ENCODE measurements around the gene HKDC1.

HKDC1 gene

DNA sequence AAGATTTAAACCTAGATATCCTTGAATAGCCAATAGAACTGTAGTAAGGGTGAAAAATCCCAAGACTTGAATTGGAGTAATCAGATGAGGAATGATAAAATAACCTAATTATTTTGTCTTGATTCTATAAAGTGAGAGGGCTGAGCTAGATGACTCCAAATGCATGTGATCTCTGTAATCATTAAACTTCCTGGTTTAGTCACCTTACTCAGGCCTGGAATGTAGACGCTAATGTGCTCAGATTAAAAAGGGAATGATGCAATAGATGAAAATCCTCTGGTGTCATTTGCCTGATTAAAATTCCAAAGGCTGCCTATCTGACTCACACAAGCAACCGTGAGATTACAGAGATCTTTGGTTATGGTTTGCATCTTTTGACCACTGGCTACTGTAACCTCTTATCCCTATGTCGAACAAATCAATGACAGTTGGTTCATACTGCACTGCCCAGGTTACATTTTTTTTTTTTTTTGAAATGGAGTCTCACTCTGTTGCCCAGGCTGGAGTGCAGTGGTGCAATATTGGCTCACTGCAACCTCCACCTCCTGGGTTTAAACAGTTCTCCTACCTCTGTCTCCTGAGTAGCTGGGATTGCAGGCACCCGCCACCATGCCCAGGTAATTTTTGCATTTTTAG lies 2.9 kb upstream of the HKDC1 start:
- DNase-seq: no peak

DNA sequence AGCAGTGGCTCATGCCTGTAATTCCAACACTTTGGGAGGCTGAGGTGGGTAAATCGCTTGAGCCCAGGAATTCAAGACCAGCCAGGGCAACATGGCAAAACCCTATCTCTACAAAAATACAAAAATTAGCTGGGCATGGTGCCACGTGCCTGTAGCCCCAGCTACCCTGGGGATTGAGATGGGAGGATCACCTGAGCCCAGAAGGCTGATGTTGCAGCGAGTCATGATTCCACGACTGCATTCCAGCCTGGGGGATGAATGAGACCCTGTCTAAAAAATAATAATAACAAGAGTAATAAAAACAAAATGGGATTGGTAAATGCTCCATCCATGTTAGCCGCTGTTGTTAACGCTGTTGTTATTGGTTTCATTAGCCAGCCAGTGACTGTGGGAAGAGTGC lies 1.3 kb upstream of the HKDC1 start:
- no peak for DNase-seq

DNA sequence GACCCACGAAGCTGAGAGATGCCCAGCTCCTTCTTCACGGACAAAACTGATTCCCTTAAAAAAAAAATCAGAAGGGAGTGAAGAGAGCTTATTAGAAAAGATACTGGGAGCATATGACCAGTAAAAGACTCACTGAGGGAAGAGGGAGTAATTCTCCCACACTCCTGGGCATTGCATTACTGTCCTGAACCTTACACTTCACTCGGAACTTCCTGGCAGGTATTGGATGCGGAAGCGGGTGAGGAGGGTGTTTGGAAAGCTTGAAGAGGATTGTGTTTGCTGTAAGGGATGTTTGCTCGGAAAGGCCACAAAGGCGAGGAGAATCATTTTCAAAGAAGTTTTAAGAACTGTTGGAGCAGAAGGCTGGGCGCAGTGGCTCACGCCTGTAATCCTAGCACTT lies 375 bp downstream of the HKDC1 start:
- DNase-seq: no peak

DNA sequence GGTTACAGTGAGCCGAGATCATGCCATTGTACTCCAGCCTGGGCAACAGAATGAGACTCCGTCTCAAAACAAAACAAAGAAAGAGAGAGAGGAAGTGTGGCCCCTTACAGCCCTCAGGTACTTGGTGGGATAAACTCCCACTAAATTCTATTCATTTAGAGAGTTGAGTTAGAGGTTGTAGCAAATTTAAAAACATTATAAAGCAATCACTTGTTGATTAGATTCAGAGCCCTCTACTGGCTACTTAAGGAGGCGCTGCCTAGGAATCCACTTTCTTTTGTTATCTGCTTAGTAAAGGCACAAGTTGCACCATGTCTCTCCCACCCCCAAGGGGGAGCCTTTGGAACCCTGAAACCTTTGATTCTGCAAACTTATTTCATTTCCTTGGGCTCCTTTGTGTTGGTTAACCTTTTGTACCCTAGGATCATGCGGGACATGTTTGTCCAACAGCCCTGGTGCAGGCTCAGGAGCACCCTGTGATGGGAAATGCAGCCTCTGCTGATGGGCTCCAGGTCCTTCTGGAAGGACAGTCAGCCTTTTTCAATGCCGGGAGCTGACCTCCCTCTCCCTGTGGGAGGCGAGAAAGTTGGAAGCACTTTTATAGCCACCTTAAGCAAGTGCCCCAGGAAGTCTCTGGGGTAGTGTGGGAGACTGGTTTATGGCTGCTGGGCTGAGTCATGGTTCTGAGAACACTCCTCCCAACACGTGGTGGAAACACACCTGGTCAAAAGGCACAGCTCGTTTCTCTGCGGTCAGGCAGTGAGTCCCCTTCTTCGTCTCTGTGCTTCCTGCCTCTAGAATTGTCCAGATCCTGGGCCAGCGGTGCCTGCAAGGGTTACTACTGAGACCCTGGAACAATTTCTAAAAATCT lies 2.3 kb downstream of the HKDC1 start:
- no peak for DNase-seq

DNA sequence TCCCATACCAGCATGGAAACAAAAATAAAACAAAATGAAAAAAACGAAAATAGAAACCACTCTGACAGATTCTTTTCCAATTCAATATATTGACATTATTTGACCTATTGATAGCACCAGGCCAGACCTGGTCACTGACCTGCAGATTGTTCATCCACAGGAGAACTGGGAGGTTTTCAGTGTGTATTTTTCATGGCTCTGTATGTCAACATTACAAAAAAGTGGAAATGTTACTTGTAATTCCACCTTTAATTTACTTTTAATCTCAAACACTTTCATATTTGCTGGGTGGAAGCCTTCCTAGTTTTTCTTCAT lies 2.9 kb downstream of the HKDC1 start:
- no peak for DNase-seq

GRCh38 chr10:69224862-69225657 lies 4.9 kb downstream of the HKDC1 start:
- no peak for DNase-seq

- DNase-seq: no peak
Observed at GRCh38 chr10:69225681-69226080, 5.5 kb downstream of the HKDC1 start.

DNA sequence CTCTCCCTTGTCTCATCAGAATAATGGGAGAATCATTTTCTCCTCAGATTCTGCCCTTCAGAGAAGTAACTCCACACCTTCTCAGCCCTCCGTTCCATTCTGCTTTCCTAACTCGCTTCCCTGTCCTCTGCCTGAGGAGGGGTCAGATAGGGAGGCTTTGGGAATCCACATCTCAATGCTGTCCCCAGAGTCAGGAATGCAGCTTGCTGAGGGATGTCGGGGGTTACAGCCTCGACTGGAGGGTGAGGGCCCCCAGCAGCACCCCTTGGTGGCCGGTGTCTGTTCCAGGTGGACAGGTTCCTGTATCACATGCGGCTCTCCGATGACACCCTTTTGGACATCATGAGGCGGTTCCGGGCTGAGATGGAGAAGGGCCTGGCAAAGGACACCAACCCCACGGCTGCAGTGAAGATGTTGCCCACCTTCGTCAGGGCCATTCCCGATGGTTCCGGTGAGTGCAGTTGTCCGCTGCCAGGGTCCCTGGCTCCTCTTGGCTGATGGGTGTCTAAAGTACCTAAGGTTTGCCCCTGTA lies 6.9 kb downstream of the HKDC1 start:
- no peak for DNase-seq

- no peak for DNase-seq
Observed at GRCh38 chr10:69228151-69228550, 8.0 kb downstream of the HKDC1 start.

DNA sequence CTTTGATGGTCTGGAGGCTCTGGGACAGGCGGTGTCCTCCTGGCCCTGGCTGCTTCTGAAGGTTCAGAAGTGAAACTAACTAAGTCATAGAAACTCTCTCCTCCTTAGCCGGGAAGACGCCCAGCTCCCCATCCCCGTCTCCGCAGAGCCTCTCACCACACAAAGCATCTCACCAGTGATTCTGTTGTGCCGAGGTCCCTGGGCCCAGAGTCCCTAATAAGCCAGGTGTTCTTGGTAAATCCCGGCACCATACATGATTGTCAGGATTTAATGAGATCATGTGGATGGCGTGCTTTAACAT lies 9.4 kb downstream of the HKDC1 start:
- no peak for DNase-seq

GRCh38 chr10:69230128-69230527 lies 10.0 kb downstream of the HKDC1 start:
- DNase-seq: no peak

DNA sequence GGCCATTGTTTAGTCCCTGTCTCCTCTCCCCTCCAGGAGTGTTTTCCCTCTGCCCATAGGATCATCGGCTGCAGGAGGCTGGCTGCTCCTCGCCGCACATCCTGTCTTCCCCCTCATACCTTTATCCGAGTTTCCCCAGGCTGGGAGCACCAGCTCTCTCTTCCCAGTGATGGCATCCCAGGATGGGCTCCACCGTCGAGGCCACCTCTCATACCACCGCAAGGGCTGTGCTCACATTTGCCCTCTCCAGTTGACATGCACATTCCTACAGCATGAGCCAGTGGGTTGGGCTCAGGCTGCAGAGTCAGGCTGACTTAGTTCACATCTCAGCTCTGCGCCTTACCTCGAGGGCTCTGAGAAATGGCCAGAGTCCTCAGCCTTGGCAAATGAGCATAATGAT lies 12.1 kb downstream of the HKDC1 start:
- no peak for DNase-seq

DNA sequence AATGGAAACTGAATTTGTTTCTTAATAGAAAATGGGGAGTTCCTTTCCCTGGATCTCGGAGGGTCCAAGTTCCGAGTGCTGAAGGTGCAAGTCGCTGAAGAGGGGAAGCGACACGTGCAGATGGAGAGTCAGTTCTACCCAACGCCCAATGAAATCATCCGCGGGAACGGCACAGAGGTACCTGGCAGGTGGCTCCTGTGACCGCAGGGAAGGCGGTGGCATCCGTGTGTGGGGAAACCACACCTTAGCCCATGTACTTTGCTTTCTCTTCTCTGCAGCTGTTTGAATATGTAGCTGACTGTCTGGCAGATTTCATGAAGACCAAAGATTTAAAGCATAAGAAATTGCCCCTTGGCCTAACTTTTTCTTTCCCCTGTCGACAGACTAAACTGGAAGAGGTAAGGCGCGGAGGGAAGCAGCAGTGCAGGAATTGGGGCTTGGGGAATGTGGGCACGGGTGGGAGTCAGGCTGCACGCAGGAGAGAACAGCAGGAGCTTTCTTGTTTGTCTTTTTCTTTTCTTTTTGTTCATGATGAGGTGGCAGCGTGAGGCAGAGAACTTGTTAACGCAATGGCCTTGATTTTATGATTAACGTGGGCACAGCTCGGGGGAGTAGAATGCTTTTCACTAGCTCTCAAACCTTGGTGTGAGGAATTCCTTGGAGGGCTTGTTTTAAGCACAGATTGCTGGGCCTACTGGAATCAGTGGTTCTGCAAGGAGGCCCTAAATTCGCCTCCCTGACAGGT lies 12.8 kb downstream of the HKDC1 start:
- DNase-seq: no peak

- DNase-seq: no peak
Observed at GRCh38 chr10:69234447-69234846, 14.3 kb downstream of the HKDC1 start.

DNA sequence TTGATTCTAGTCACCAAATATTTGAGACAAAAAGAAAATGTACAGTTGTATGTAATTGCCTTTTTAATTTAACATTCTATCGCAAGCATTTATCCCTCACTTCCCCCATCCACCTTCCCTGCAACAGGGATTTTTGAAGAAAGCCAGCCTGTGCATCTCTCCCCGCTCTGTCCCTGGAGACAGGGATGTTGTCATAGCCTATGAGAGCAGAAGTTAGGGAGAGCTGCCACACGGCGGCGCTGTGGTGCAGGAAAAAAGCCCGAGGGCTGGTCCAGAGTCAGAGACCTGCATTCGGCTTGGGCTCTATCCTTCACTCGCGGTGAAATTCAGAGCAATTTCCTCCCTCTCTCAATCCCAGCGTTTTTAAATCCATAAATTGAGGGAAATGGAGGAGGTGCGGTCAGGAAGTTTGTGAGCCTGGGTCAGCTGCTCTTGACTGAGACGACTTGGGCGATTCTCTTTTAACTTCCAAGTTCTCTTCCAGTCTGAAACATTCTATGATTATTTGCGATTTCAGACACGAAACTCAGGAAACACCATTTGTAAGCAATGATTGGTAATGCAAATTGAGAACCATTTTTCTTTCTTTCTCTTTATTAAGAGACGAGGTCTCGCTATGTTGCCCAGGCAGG lies 17.5 kb downstream of the HKDC1 start:
- DNase-seq: peak; percentile 90

GRCh38 chr10:69239136-69239535 lies 19.0 kb downstream of the HKDC1 start:
- DNase-seq: no peak

- no peak for DNase-seq
Observed at GRCh38 chr10:69239816-69240434, 19.8 kb downstream of the HKDC1 start.

DNA sequence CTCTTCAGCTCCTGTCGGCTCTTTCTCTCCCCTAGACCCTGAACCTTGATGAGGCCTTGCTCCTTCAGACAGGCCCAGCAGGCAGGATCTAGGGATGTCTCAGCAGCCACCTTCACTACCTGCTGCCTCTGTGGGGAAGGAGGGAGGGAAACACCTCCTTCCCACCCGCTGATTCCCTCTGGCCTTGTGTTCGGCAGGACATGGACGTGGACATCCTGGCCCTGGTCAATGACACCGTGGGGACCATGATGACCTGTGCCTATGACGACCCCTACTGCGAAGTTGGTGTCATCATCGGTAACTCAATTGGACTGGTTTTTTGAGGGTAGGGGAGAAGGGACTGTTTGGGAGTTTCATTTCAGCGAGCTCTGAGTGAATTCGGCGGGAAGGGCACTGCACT lies 20.3 kb downstream of the HKDC1 start:
- DNase-seq: no peak

DNA sequence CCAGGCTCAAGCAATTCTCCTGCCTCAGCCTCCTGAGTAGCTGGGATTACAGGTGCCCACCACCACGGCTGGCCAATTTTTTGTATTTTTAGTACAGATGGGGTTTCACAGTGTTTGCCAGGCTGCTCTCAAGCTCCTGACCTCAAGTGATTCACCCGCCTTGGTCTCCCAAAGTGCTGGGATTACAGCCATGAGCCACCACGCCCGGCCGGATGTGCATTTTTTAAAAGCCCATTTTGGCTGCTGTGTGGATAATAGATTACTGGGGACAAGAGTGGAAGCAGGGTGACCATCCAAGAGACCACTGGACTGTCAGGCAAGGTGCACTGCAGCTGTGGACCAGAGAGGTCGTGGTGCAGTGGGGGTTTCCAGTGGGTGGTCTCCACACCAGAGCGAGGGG lies 21.4 kb downstream of the HKDC1 start:
- no peak for DNase-seq

DNA sequence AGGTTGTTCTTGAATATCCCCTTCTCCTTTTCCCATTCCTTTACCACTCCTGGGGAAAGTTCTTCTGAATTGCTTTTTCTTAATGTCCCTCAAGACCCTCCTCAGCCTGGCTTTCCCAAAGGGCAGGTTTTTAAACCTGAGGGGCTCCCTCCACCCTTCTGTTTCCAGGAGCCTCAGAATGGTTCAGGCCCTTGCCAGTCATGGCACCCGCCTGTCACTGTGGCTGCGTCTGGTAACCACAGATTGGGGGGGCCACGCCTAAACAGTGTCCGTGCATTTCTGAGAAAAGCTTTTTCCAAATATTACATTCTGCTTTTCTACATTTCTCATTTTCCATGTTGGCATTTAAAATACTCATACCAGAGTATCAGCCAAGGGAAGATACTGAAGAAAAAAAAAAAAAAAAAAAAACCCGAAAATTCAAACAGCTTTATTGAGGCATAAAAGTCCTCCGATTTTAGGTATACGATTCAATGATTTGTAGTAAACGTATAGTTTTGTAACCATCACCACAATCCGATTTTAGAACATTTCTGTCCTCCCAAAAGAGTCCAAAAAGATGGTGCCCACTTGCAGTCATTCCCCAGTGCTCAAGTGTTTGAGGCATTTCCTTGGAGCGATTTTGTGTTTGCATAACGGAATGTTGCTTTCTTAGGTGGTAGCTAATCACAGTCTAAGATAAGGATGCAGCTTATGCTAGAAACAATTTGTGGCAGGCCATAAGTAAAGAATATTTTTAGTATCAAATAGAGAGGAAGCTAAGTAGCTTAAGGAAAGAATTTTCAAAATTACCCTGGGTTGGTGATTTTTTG lies 22.1 kb downstream of the HKDC1 start:
- DNase-seq: no peak

- DNase-seq: peak; percentile 83
Observed at GRCh38 chr10:69242852-69243212, 22.7 kb downstream of the HKDC1 start.
